A673 (cell line): ENCODE measurements around the gene CHST9. TPM values are rescaled to one million over a fixed set of nuclear protein-coding genes. Genes with fewer than 3 reads are reported as not detected.
"Not testable (repeated sequence)": the region's sequence is repeated elsewhere in the genome, so short reads cannot be mapped to it uniquely, and the experiment has no call there.

ENCODE experiments used
- BruUV-seq: library from RNA; stranded (reverse); fragments of 400-500 nt; replicated peaks from 2 replicates; lab custom pipeline; 2021; lab: Mats Ljungman, UMichigan
- CTCF ChIA-PET: fragments of 300-600 bp; sonication (Branson Sonifier 250); formaldehyde crosslinking; loops from one replicate; lab custom pipeline; 2022; ENCODE audit warnings: antibody characterized with exemption; lab: Charles Lee
- POLR2A ChIA-PET: fragments of 300-600 bp; sonication (Branson Sonifier 250); formaldehyde crosslinking; loops from one replicate; lab custom pipeline; 2022; ENCODE audit warnings: antibody characterized with exemption; ENCODE audit not compliant: low non-redundant PET; lab: Charles Lee
- DNase-seq: peaks from one replicate; pipeline ENCODE4 v3.0.0-alpha.2; 2015; ENCODE audit warnings: low spot score
- H3K27ac ChIP-seq: fragments of 200-600 bp; sonication (generic); 2 replicates; pipeline ENCODE4 v1.5.1; 2016; ENCODE audit warnings: mixed run types, low read depth, mild to moderate bottlenecking, mixed read lengths, antibody characterized with exemption, low read length; ENCODE audit not compliant: poor library complexity, severe bottlenecking
- H3K27me3 ChIP-seq: fragments of 200-600 bp; sonication (generic); replicated peaks from 2 replicates; pipeline ENCODE4 v1.6.1; 2017; ENCODE audit warnings: mixed run types, low read depth, mild to moderate bottlenecking, mixed read lengths, antibody characterized with exemption, low read length; ENCODE audit not compliant: insufficient read depth, poor library complexity
- H3K36me3 ChIP-seq: fragments of 200-600 bp; sonication (generic); 2 replicates; pipeline ENCODE4 v1.6.1; 2016; ENCODE audit warnings: mixed run types, mild to moderate bottlenecking, mixed read lengths, antibody characterized with exemption, low read length; ENCODE audit not compliant: insufficient read depth, poor library complexity, severe bottlenecking
- H3K4me1 ChIP-seq: fragments of 200-600 bp; sonication (generic); 2 replicates; pipeline ENCODE4 v1.6.1; 2017; ENCODE audit warnings: mixed run types, mild to moderate bottlenecking, mixed read lengths, antibody characterized with exemption, low read length; ENCODE audit not compliant: insufficient read depth, poor library complexity, severe bottlenecking
- H3K4me3 ChIP-seq: fragments of 200-600 bp; sonication (generic); 2 replicates; pipeline ENCODE4 v1.5.1; 2016; ENCODE audit warnings: low read depth, mixed run types, mild to moderate bottlenecking, mixed read lengths, low read length; ENCODE audit not compliant: poor library complexity, severe bottlenecking
- H3K9me3 ChIP-seq: fragments of 200-600 bp; sonication (generic); 2 replicates; pipeline ENCODE4 v1.6.1; 2016; ENCODE audit warnings: mixed run types, low read depth, mild to moderate bottlenecking, mixed read lengths, antibody characterized with exemption, low read length; ENCODE audit not compliant: poor library complexity, severe bottlenecking
- CTCF ChIP-seq: fragments of 300-800, 200-600 bp; sonication (generic); conservative IDR thresholded peaks from 2 replicates; pipeline ENCODE4 v1.5.1; 2017; ENCODE audit warnings: low read depth, mild to moderate bottlenecking, antibody characterized with exemption, low read length, moderate library complexity, mixed read lengths
- EZH2 ChIP-seq: fragments of 200-600 bp; sonication (generic); IDR thresholded peaks from 2 replicates; pipeline ENCODE4 v1.6.1; 2017; ENCODE audit warnings: borderline replicate concordance, low read depth, mild to moderate bottlenecking, mixed read lengths, antibody characterized with exemption, low read length; ENCODE audit not compliant: poor library complexity, severe bottlenecking
- intact Hi-C: fragments of 100-400 bp; cut with micrococcal nuclease; formaldehyde crosslinking; loops from one replicate; pipeline ENCODE4 v1.10.0; 2022; ENCODE audit not compliant: unreplicated experiment
- total RNA-seq: library from RNA; stranded (reverse); gene quantifications from 2 replicates; pipeline ENCODE4 v1.2.3, GENCODE V29; 2021

CHST9 gene
- total RNA-seq, 1 experiment from 2014 or later, result not detected

GRCh38 chr18:27165412-27165811 lies 19.7 kb downstream of the CHST9 start:
- H3K36me3 ChIP-seq, result no peaks in the 10 kb centered on the region
- H3K4me3 ChIP-seq, result no peak overlapping the region
- intact Hi-C loops, result no loop called here
- TF ChIP-seq CTCF (no peak), EZH2 (no peak)
- no peak for DNase-seq
- no peaks in the 10 kb centered on the region for H3K9me3 ChIP-seq
- H3K27me3 ChIP-seq, result no peaks in the 10 kb centered on the region
- POLR2A ChIA-PET, result no interaction called here
- no TSS peak for BruUV-seq
- H3K4me1 ChIP-seq, result no peaks in the 10 kb centered on the region
- CTCF ChIA-PET, result no interaction called here
- H3K27ac ChIP-seq, result no peak overlapping the region

DNA sequence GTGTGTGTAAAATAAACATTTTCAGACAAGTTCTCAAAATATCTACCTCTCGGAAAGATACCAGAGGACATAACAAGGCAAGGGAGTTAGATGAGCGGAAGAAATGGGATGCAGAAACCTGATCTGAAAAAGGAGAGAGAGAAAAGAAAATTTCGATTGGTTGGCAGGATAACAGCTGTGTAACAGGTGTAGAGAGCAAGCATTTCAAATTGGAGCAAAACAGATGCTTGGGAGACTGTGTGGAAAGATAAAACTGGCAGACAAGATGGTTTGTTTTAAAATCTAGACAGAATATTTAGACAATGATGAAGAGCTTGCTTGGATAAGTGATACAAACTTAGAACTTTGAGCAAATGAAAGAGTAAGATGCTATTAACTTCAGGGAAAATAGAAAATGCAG lies 20.2 kb downstream of the CHST9 start:
- H3K27ac ChIP-seq, result no peak overlapping the region
- intact Hi-C loops, result no loop called here

GRCh38 chr18:27163197-27163716 lies 21.9 kb downstream of the CHST9 start:
- H3K4me3 ChIP-seq, BruUV-seq, H3K27me3 ChIP-seq, H3K4me1 ChIP-seq, H3K9me3 ChIP-seq, H3K36me3 ChIP-seq, intact Hi-C loops, POLR2A ChIA-PET, CTCF ChIA-PET, H3K27ac ChIP-seq: not testable (repeated sequence)
- peak; percentile 4 for DNase-seq

More for the DNA sequence above, 20.2 kb downstream of the CHST9 start:
- ChIA-PET POLR2A (no interaction called here), CTCF (no interaction called here)
- Histone ChIP-seq H3K4me1 (no peaks in the 10 kb centered on the region), H3K27me3 (no peaks in the 10 kb centered on the region), H3K36me3 (no peaks in the 10 kb centered on the region), H3K4me3 (no peak overlapping the region), H3K9me3 (no peaks in the 10 kb centered on the region)
- DNase-seq, result no peak
- TF ChIP-seq EZH2, result no peak
- no peak for TF ChIP-seq CTCF
- BruUV-seq, result no TSS peak

- H3K27ac ChIP-seq, intact Hi-C loops, H3K27me3 ChIP-seq, BruUV-seq, CTCF ChIA-PET, H3K36me3 ChIP-seq, H3K9me3 ChIP-seq, DNase-seq, H3K4me1 ChIP-seq, H3K4me3 ChIP-seq, POLR2A ChIA-PET: not testable (repeated sequence)
These were observed 35.9 kb downstream of the CHST9 start for GRCh38 chr18:27149240-27149639.
